Measurements from ENCODE around the gene MC1R. TPM values are rescaled to one million over a fixed set of nuclear protein-coding genes. Genes with fewer than 3 reads are reported as not detected.
"Not testable (repeated sequence)": the region's sequence is repeated elsewhere in the genome, so short reads cannot be mapped to it uniquely, and the experiment has no call there.

MC1R gene
- 1 to 10 TPM; 4.7 to 5.0 TPM for total RNA-seq

DNA sequence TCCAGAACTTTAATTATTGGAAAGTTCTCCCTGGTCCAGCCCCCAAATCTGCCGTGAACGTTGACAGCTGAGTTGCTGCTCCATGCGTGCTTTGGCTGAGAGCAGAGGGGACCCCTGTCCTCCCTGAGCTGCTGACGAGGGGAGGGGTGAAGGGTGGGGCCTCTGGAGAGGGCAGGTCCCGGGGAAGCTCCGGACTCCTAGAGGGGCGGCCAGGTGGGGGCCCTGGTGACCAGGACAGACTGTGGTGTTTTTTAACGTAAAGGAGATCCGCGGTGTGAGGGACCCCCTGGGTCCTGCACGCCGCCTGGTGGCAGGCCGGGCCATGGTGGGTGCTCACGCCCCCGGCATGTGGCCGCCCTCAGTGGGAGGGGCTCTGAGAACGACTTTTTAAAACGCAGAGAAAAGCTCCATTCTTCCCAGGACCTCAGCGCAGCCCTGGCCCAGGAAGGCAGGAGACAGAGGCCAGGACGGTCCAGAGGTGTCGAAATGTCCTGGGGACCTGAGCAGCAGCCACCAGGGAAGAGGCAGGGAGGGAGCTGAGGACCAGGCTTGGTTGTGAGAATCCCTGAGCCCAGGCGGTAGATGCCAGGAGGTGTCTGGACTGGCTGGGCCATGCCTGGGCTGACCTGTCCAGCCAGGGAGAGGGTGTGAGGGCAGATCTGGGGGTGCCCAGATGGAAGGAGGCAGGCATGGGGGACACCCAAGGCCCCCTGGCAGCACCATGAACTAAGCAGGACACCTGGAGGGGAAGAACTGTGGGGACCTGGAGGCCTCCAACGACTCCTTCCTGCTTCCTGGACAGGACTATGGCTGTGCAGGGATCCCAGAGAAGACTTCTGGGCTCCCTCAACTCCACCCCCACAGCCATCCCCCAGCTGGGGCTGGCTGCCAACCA is at the start of gene MC1R:
TSS of gene MC1R (plus strand) at position 410 of the 895 bp plus-strand sequence. CDS start at position 807, 397 bp downstream.
- peak within 1 kb of the TSS; percentile 83 for H3K27ac Mint-ChIP-seq
- H3K27me3 Mint-ChIP-seq (ENCODE audit: low read depth), result peaks cover 28% of the 10 kb centered on the region
- H3K36me3 Mint-ChIP-seq (ENCODE audit: low read depth), result no peaks in the 10 kb centered on the region
- H3K9me3 Mint-ChIP-seq (ENCODE audit: insufficient read depth), result no peaks in the 10 kb centered on the region
- peak within 1 kb of the TSS; percentile 69 for H3K4me3 Mint-ChIP-seq
- H3K4me1 Mint-ChIP-seq (ENCODE audit: low read depth), result peaks cover 51% of the 10 kb centered on the region
- CTCF ChIA-PET, result interaction anchor here (1.2 to 2.3 kb wide), 3 partner anchors 10 to 219 kb away, joined by 6 to 16 read pairs (median 7); no protein-coding TSS in a partner anchor
- POLR2A ChIA-PET, result interaction anchor here (1.8 kb wide), 1 partner anchor 45 kb away, joined by 7 read pairs; the partner anchor contains the start of gene TCF25
- ATAC-seq (peak; percentile 9), DNase-seq (peak; percentile 52)

GRCh38 chr16:89869911-89870310 is 48.8 kb upstream of the MC1R start:
- DNase-seq (no peak), ATAC-seq (no peak)
- no peak overlapping the region for H3K27ac Mint-ChIP-seq
- no peaks in the 10 kb centered on the region for H3K27me3 Mint-ChIP-seq (ENCODE audit: low read depth)
- ChIA-PET POLR2A (no interaction called here), CTCF (interaction anchor here (4.9 kb wide), 1 partner anchor 9 kb away, joined by 41 read pairs; no protein-coding TSS in a partner anchor)
- H3K9me3 Mint-ChIP-seq (ENCODE audit: insufficient read depth), result peaks cover 9% of the 10 kb centered on the region
- H3K4me1 Mint-ChIP-seq (ENCODE audit: low read depth), result peaks cover 15% of the 10 kb centered on the region
- H3K36me3 Mint-ChIP-seq (ENCODE audit: low read depth), result peaks cover 11% of the 10 kb centered on the region
- no peak overlapping the region for H3K4me3 Mint-ChIP-seq

GRCh38 chr16:89870440-89870839 is 48.2 kb upstream of the MC1R start:
- ATAC-seq, result no peak
- POLR2A ChIA-PET, result no interaction called here

DNA sequence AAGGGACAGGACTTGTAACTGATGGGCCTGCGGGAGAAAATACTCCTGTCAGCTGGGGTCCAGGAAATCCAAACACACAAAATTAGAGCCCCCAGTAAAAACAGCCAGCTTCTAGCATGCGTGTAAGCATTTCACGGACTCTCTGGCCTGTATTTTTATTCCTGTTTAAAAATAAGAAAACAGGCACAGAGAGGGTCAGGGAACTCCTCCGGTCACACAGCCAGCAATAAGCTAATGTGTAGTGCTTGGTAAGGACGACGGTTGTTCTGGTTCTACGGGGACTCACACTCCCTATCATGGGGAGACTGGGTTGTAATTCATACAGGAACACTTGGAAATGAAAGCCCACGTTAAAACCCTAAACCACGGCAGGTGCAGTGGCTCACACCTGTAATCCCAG is 46.8 kb upstream of the MC1R start:
- POLR2A ChIA-PET, result interaction anchor here (1.0 to 3.1 kb wide), 3 partner anchors 8 to 76 kb away, joined by 3 to 39 read pairs (median 20); partner anchors contain the start of gene DEF8
- ATAC-seq, result no peak
- peaks cover 19% of the 10 kb centered on the region for H3K4me1 Mint-ChIP-seq (ENCODE audit: low read depth)
- no peak for DNase-seq
- peak overlapping the region; percentile 89 for H3K4me3 Mint-ChIP-seq
- no peaks in the 10 kb centered on the region for H3K27me3 Mint-ChIP-seq (ENCODE audit: low read depth)
- peaks cover 13% of the 10 kb centered on the region for H3K9me3 Mint-ChIP-seq (ENCODE audit: insufficient read depth)
- H3K36me3 Mint-ChIP-seq (ENCODE audit: low read depth), result peaks cover 20% of the 10 kb centered on the region
- H3K27ac Mint-ChIP-seq, result no peak overlapping the region
- CTCF ChIA-PET, result interaction anchor here (0.5 to 4.9 kb wide), 6 partner anchors 8 to 172 kb away, joined by 3 to 41 read pairs (median 4); no protein-coding TSS in a partner anchor

More at GRCh38 chr16:89870440-89870839, 48.2 kb upstream of the MC1R start:
- peaks cover 19% of the 10 kb centered on the region for H3K4me1 Mint-ChIP-seq (ENCODE audit: low read depth)
- DNase-seq, result no peak
- no peak overlapping the region for H3K4me3 Mint-ChIP-seq
- H3K36me3 Mint-ChIP-seq (ENCODE audit: low read depth), result peaks cover 16% of the 10 kb centered on the region
- H3K27me3 Mint-ChIP-seq (ENCODE audit: low read depth), result no peaks in the 10 kb centered on the region
- CTCF ChIA-PET, result interaction anchor here (4.9 kb wide), 1 partner anchor 10 kb away, joined by 41 read pairs; no protein-coding TSS in a partner anchor
- peaks cover 13% of the 10 kb centered on the region for H3K9me3 Mint-ChIP-seq (ENCODE audit: insufficient read depth)
- H3K27ac Mint-ChIP-seq, result no peak overlapping the region

GRCh38 chr16:89873109-89873971 is 45.3 kb upstream of the MC1R start, which contains the start of gene TCF25:
Gene TCF25, plus strand, starts transcription at chr16:89873592. Its CDS starts 76 bp downstream, at chr16:89873668.
- H3K27ac Mint-ChIP-seq, result peak within 1 kb of the TSS; percentile 99
- DNase-seq (peak; percentile 91), ATAC-seq (peak; percentile 55)
- no peaks in the 10 kb centered on the region for H3K27me3 Mint-ChIP-seq (ENCODE audit: low read depth)
- ChIA-PET POLR2A (interaction anchor here (0.5 to 3.1 kb wide), 24 partner anchors 10 to 687 kb away, joined by 3 to 39 read pairs (median 4); partner anchors contain the start of genes MC1R and TUBB3), CTCF (interaction anchor here (1.3 to 4.9 kb wide), 6 partner anchors 9 to 187 kb away, joined by 3 to 41 read pairs (median 9); partner anchors contain the start of gene CDK10)
- peaks cover 19% of the 10 kb centered on the region for H3K4me1 Mint-ChIP-seq (ENCODE audit: low read depth)
- H3K36me3 Mint-ChIP-seq (ENCODE audit: low read depth), result peaks cover 18% of the 10 kb centered on the region
- peak within 1 kb of the TSS; percentile 89 for H3K4me3 Mint-ChIP-seq
- peaks cover 4% of the 10 kb centered on the region for H3K9me3 Mint-ChIP-seq (ENCODE audit: insufficient read depth)

DNA sequence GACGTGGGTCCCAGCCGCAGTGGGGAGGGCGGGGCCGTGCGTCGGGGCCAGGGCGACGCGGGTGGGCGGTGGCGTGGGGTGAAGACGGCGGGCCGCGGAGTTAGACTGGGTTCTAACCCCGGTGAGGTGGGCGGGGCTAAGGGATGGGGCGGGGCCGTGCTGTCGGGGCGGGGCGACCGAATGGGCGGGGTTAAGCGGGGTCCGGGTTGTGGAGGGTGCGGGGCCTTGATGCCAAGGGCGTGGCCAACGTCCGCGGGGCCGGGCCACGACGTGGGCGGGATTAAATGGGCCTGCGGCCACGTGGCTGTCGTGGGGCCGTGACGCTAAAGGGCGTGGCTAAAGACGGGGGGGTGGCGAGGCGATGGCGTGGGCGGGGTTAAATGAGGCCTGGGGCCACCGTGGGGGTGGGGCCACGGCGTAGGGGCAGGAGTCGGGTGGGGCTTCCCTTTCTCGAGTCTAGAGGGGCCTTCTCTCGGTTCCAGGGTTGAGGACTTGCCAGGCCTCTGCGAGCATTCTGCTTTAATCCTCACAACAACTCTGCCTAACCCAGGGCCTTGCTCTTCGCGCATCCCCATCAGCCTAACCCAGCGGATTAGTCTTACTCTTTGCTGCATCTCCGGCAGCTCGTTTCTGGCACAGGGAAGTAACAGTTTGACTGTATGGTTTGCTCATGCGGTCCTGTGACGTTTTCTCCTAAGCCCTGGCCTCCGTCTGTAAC is 44.5 kb upstream of the MC1R start:
- peak overlapping the region; percentile 89 for H3K4me3 Mint-ChIP-seq
- H3K4me1 Mint-ChIP-seq (ENCODE audit: low read depth), result peaks cover 19% of the 10 kb centered on the region
- CTCF ChIA-PET, result interaction anchor here (0.7 to 4.9 kb wide), 7 partner anchors 10 to 188 kb away, joined by 3 to 41 read pairs (median 6); partner anchors contain the start of gene CDK10
- peak overlapping the region; percentile 99 for H3K27ac Mint-ChIP-seq
- no peaks in the 10 kb centered on the region for H3K27me3 Mint-ChIP-seq (ENCODE audit: low read depth)
- H3K36me3 Mint-ChIP-seq (ENCODE audit: low read depth), result peaks cover 24% of the 10 kb centered on the region
- DNase-seq, result peak; percentile 97
- peak; percentile 78 for ATAC-seq
- H3K9me3 Mint-ChIP-seq (ENCODE audit: insufficient read depth), result peaks cover 4% of the 10 kb centered on the region
- POLR2A ChIA-PET, result interaction anchor here (0.8 to 3.1 kb wide), 16 partner anchors 10 to 172 kb away, joined by 3 to 39 read pairs (median 4); partner anchors contain the start of genes MC1R and TUBB3

DNA sequence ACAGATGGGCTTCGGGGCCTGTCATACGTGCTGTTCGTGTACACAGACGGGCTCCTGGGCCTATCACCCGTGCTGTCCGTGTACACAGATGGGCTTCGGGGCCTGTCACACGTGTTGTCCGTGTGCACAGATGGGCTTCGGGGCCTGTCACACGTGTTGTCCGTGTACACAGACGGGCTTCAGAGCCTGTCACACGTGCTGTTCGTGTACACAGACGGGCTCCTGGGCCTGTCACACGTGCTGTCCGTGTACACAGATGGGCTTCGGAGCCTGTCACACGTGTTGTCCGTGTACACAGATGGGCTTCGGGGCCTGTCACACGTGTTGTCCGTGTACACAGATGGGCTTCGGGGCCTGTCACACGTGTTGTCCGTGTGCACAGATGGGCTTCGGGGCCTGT is 39.5 kb upstream of the MC1R start:
- DNase-seq; H3K9me3 Mint-ChIP-seq (ENCODE audit: insufficient read depth); ATAC-seq; H3K4me3 Mint-ChIP-seq; H3K27me3 Mint-ChIP-seq (ENCODE audit: low read depth); H3K27ac Mint-ChIP-seq; POLR2A ChIA-PET: not testable (repeated sequence)
- H3K4me1 Mint-ChIP-seq (ENCODE audit: low read depth), result peaks cover 16% of the 10 kb centered on the region
- CTCF ChIA-PET, result interaction anchor here (1.4 kb wide), 1 partner anchor 31 kb away, joined by 4 read pairs; no protein-coding TSS in a partner anchor
- H3K36me3 Mint-ChIP-seq (ENCODE audit: low read depth), result peaks cover 50% of the 10 kb centered on the region

DNA sequence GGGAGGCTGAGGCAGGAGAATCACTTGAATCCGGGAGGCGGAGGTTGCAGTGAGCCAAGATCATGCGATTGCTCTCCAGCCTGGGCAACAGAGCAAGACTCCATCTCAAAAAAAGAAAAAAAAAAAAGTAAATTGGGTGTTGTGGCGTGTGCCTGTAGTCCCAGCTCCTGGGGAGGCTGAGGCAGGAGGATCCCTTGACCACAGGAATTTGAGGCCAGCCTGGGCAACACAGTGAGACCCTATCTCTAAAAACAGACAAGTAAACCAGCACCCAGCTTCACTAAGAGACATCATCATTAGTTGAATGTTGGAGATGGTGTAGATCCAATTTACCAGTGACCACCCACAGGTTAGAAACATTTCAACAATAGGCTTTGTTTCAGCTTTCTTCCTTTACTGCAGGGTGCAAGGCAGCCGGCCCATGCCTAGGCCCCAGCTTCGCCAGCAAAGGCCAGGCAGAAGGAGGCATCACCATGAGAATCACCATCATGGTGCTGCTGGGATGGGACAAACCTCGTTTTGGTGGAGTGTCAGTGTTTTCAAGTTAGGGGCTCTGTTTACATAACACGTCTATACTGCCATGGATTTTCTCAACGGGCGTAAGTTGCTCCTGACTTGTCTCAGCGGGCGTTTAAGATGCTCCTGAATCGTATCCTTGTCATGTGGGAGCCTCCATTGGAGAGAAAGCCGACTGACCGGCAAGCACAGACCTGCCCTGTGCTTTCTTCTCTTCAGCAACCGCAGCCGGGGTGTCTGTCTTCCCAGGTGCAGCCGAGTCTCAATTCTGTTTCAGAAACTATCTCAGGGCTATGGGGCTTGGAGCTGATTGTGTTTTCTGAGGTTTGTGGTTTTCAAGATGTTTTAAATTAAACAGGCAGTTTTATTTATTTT is 37.9 kb upstream of the MC1R start:
- ATAC-seq (no peak), DNase-seq (no peak)
- POLR2A ChIA-PET, result no interaction called here
- CTCF ChIA-PET, result no interaction called here
- Mint-ChIP-seq H3K36me3 (ENCODE audit: low read depth) (peaks cover 53% of the 10 kb centered on the region), H3K4me1 (ENCODE audit: low read depth) (peaks cover 5% of the 10 kb centered on the region), H3K27ac (no peak overlapping the region), H3K9me3 (ENCODE audit: insufficient read depth) (no peaks in the 10 kb centered on the region), H3K27me3 (ENCODE audit: low read depth) (no peaks in the 10 kb centered on the region), H3K4me3 (no peak overlapping the region)

- ChIA-PET CTCF (no interaction called here), POLR2A (no interaction called here)
- no peak overlapping the region for H3K27ac Mint-ChIP-seq
- H3K4me3 Mint-ChIP-seq, result no peak overlapping the region
- DNase-seq (no peak), ATAC-seq (no peak)
- no peaks in the 10 kb centered on the region for H3K27me3 Mint-ChIP-seq (ENCODE audit: low read depth)
- H3K9me3 Mint-ChIP-seq (ENCODE audit: insufficient read depth), result no peaks in the 10 kb centered on the region
- peaks cover 5% of the 10 kb centered on the region for H3K4me1 Mint-ChIP-seq (ENCODE audit: low read depth)
- peaks cover 51% of the 10 kb centered on the region for H3K36me3 Mint-ChIP-seq (ENCODE audit: low read depth)
These were observed 37.3 kb upstream of the MC1R start for GRCh38 chr16:89881368-89881730.

- no peak for DNase-seq
- POLR2A ChIA-PET, result no interaction called here
- CTCF ChIA-PET, result no interaction called here
These were observed 35.2 kb upstream of the MC1R start for GRCh38 chr16:89883346-89884040.

More at GRCh38 chr16:89883346-89884040, 35.2 kb upstream of the MC1R start:
- Mint-ChIP-seq H3K9me3 (ENCODE audit: insufficient read depth) (no peaks in the 10 kb centered on the region), H3K27ac (no peak overlapping the region), H3K36me3 (ENCODE audit: low read depth) (peaks cover 55% of the 10 kb centered on the region), H3K4me1 (ENCODE audit: low read depth) (peaks cover 5% of the 10 kb centered on the region), H3K27me3 (ENCODE audit: low read depth) (no peaks in the 10 kb centered on the region), H3K4me3 (no peak overlapping the region)
- ATAC-seq, result no peak
